OCI-LY7 (cell line): ENCODE results near the gene KAT7. TPM values are rescaled to one million over a fixed set of nuclear protein-coding genes. Genes with fewer than 3 reads are reported as not detected.

ENCODE experiments used
- BruUV-seq: library from RNA; stranded (reverse); fragments of 400-500 nt; replicated peaks from 2 replicates; lab custom pipeline; 2021; lab: Mats Ljungman, UMichigan
- CTCF ChIA-PET: fragments of 300-600 bp; sonication (Branson Sonifier 250); formaldehyde crosslinking; loops from one replicate; lab custom pipeline; 2022; ENCODE audit warnings: antibody characterized with exemption; ENCODE audit not compliant: unreplicated experiment; lab: Charles Lee
- POLR2A ChIA-PET: fragments of 300-600 bp; sonication (Branson Sonifier 250); formaldehyde crosslinking; loops from one replicate; lab custom pipeline; 2022; ENCODE audit warnings: antibody characterized with exemption; lab: Charles Lee
- DNase-seq: peaks from one replicate; pipeline ENCODE4 v3.0.0-alpha.2; 2015; ENCODE audit warnings: low spot score
- H2AFZ ChIP-seq: fragments of 200-600 bp; sonication (generic), shearing (Covaris generic); 2 replicates; pipeline ENCODE4 v1.6.1; 2014; ENCODE audit warnings: mild to moderate bottlenecking, antibody characterized with exemption, low read length, moderate library complexity
- H3K27ac ChIP-seq: fragments of 200-600 bp; sonication (generic); 2 replicates; pipeline ENCODE4 v1.5.1; 2014; ENCODE audit warnings: mixed run types, low read depth, mild to moderate bottlenecking, moderate library complexity, low read length, inconsistent platforms; ENCODE audit not compliant: poor library complexity, severe bottlenecking
- H3K36me3 ChIP-seq: fragments of 200-600 bp; sonication (generic); 2 replicates; pipeline ENCODE4 v1.6.1; 2014; ENCODE audit warnings: mild to moderate bottlenecking, antibody characterized with exemption, low read length, moderate library complexity, mixed read lengths; ENCODE audit not compliant: insufficient read depth
- H3K4me1 ChIP-seq: fragments of 200-600 bp; sonication (generic); 2 replicates; pipeline ENCODE4 v1.5.1; 2014; ENCODE audit warnings: mild to moderate bottlenecking, low read length; ENCODE audit not compliant: insufficient read depth, poor library complexity, severe bottlenecking
- H3K4me2 ChIP-seq: fragments of 200-600 bp; sonication (generic); 2 replicates; pipeline ENCODE4 v1.6.1; 2014; ENCODE audit warnings: mild to moderate bottlenecking, low read length
- H3K4me3 ChIP-seq: fragments of 200-600 bp; sonication (generic); 2 replicates; pipeline ENCODE4 v1.5.1; 2014; ENCODE audit warnings: mild to moderate bottlenecking, low read depth, low read length; ENCODE audit not compliant: poor library complexity, severe bottlenecking
- H3K79me2 ChIP-seq: fragments of 200-600 bp; sonication (generic); 2 replicates; pipeline ENCODE4 v1.6.1; 2016; ENCODE audit warnings: low read depth, mild to moderate bottlenecking, low read length, moderate library complexity, mixed read lengths; ENCODE audit not compliant: insufficient read depth
- H3K9me2 ChIP-seq: fragments of 200-600 bp; sonication (generic); 2 replicates; pipeline ENCODE4 v1.6.1; 2016; ENCODE audit warnings: mild to moderate bottlenecking, low read length, mixed read lengths; ENCODE audit not compliant: insufficient read depth
- H3K9me3 ChIP-seq: fragments of 200-600 bp; sonication (generic); 2 replicates; pipeline ENCODE4 v1.6.1; 2014; ENCODE audit warnings: mild to moderate bottlenecking, mixed run types, low read length, mixed read lengths
- H4K20me1 ChIP-seq: fragments of 200-600 bp; sonication (generic); 2 replicates; pipeline ENCODE4 v1.6.1; 2014; ENCODE audit warnings: mild to moderate bottlenecking, antibody characterized with exemption, low read length, moderate library complexity, mixed read lengths; ENCODE audit not compliant: insufficient read depth
- EZH2phosphoT487 ChIP-seq: fragments of 200-600 bp; sonication (generic); IDR thresholded peaks from 2 replicates; pipeline ENCODE4 v1.6.1; 2018; ENCODE audit warnings: low read depth, borderline replicate concordance, mild to moderate bottlenecking, mixed run types, antibody characterized with exemption, low read length, moderate library complexity, mixed read lengths
- intact Hi-C: fragments of 100-400 bp; cut with micrococcal nuclease; formaldehyde crosslinking; loops from one replicate; pipeline ENCODE4 v1.10.0; 2022; ENCODE audit not compliant: unreplicated experiment
- total RNA-seq, 2 experiments: library from RNA; depleted of rRNA in 1 of 2; stranded (reverse); fragments of >200 nt in 1 of 2; shearing (Covaris generic) in 1 of 2; gene quantifications; 2 replicates each; pipeline ENCODE4 v1.2.3, GENCODE V29; 2014 to 2022
- TF ChIP-seq, protein P1 (sequence below): fragments of 200-600 bp; sonication (generic); conservative IDR thresholded peaks from 2 replicates; pipeline ENCODE4 v1.5.1; 2014; ENCODE audit warnings: mild to moderate bottlenecking, antibody characterized with exemption, low read length, moderate library complexity, mixed read lengths

Gene KAT7
- total RNA-seq, 2 experiments from 2014 or later: 43.3 to 70.3 TPM

DNA sequence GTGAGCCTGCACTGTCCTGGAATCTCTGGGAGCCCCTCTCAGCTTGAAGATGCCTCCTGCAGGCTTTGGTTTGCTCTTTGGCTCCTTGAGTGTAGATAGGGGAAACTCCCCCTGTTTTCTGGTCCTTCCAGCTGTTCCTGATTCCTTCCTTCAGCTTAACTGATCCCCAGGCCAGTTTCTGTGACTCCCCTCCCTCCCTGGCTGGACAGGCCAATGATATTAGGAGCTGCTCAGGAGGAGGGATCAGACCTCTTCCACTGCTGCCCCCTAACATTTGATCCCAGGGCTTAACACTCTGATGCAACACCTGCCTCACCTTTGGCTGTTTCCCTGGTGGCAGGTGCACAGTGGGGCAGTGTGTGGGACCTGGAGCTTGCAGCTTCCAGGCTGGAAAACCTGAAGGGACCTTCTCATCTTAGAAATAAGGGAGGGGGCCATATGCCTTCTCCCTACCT is 59.6 kb downstream of the KAT7 start, which contains the start of gene TAC4:
TAC4 (minus strand) TSS at position 51 of the 455 bp plus-strand sequence. CDS start 52 bp downstream, outside the sequence.
- no TSS peak for BruUV-seq
- POLR2A ChIA-PET: no interaction called here

DNA sequence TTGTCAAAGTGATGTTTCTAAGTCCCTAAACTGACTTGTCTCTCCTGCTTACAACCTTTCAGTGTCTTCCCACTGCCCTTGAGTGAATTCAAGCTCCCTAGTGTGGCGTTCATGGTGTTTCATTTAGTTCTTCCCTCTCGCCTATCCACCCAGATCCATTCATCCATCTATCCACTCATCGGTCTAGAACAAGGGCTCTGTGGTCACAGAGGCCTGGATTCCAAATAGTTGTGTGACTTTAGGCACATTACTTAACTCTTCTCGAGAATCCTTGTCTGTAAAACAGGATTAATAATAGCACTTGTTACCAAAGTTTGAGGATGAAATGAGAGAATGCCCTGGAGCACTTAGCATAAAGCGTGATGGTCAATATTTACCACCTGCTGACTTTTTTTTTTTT is 60.3 kb downstream of the KAT7 start:
- Histone ChIP-seq H3K27ac (no peak overlapping the region), H3K4me2 (no peak overlapping the region), H3K9me2 (no peaks in the 10 kb centered on the region), H3K36me3 (no peaks in the 10 kb centered on the region), H3K79me2 (no peaks in the 10 kb centered on the region), H3K4me3 (no peak overlapping the region), H3K9me3 (no peaks in the 10 kb centered on the region), H4K20me1 (no peaks in the 10 kb centered on the region; the same call in 1 of the 2 replicates), H3K4me1 (peaks cover 6% of the 10 kb centered on the region), H2AFZ (no peak overlapping the region)
- TF ChIP-seq, protein P1, sequence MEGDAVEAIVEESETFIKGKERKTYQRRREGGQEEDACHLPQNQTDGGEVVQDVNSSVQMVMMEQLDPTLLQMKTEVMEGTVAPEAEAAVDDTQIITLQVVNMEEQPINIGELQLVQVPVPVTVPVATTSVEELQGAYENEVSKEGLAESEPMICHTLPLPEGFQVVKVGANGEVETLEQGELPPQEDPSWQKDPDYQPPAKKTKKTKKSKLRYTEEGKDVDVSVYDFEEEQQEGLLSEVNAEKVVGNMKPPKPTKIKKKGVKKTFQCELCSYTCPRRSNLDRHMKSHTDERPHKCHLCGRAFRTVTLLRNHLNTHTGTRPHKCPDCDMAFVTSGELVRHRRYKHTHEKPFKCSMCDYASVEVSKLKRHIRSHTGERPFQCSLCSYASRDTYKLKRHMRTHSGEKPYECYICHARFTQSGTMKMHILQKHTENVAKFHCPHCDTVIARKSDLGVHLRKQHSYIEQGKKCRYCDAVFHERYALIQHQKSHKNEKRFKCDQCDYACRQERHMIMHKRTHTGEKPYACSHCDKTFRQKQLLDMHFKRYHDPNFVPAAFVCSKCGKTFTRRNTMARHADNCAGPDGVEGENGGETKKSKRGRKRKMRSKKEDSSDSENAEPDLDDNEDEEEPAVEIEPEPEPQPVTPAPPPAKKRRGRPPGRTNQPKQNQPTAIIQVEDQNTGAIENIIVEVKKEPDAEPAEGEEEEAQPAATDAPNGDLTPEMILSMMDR: no peak
- no peak for TF ChIP-seq EZH2phosphoT487
- CTCF ChIA-PET: no interaction called here
- no peak for DNase-seq
- POLR2A ChIA-PET: no interaction called here
- BruUV-seq: no TSS peak
- intact Hi-C loops: no loop called here

More for the DNA sequence above, 59.6 kb downstream of the KAT7 start, which contains the start of gene TAC4:
- Histone ChIP-seq H3K4me1 (peaks cover 6% of the 10 kb centered on the region), H3K9me2 (no peaks in the 10 kb centered on the region), H4K20me1 (no peaks in the 10 kb centered on the region; the same call in 1 of the 2 replicates), H3K27ac (no peak within 1 kb of the TSS), H2AFZ (no peak within 1 kb of the TSS), H3K36me3 (no peaks in the 10 kb centered on the region), H3K4me3 (no peak within 1 kb of the TSS), H3K79me2 (no peaks in the 10 kb centered on the region), H3K4me2 (no peak within 1 kb of the TSS), H3K9me3 (no peaks in the 10 kb centered on the region)
- CTCF ChIA-PET: no interaction called here
- intact Hi-C loops: no loop called here
- no peak for DNase-seq
- TF ChIP-seq, protein P1: no peak
- TF ChIP-seq EZH2phosphoT487: no peak

DNA sequence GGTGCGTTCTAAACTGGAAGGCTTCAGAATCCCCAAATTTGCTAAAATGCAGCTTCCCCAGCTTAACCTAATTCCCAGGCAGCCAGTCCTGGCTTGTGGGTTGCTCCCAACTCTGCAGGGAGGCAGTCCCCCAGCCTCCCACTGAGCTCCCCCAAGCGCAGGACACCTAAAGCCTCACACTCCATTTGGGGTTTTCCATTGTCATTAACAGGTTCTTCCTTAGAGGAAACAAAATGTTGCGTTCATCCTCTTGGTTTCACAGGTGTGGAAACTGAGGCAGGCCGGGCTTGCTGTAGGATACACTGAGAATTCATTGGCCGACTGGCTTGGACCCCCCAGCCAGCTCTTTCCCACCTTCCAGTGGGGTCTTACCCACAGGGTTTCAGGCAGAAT is 61.7 kb downstream of the KAT7 start:
- Histone ChIP-seq H3K27ac (no peak overlapping the region), H3K9me2 (no peaks in the 10 kb centered on the region), H2AFZ (no peak overlapping the region), H3K79me2 (no peaks in the 10 kb centered on the region), H3K36me3 (no peaks in the 10 kb centered on the region), H3K4me1 (peaks cover 6% of the 10 kb centered on the region), H3K4me2 (no peak overlapping the region), H3K4me3 (no peak overlapping the region), H3K9me3 (no peaks in the 10 kb centered on the region), H4K20me1 (no peaks in the 10 kb centered on the region; the same call in 1 of the 2 replicates)
- ChIA-PET POLR2A (no interaction called here), CTCF (no interaction called here)
- BruUV-seq: no TSS peak
- intact Hi-C loops: loop anchor here (5.0 kb wide), 1 partner anchor 143 kb away; the partner anchor contains the start of gene SLC35B1
- TF ChIP-seq EZH2phosphoT487: no peak
- TF ChIP-seq, protein P1: no peak
- no peak for DNase-seq
